GM12878 (cell line): ENCODE data around the gene FHOD3. TPM values are rescaled to one million over a fixed set of nuclear protein-coding genes. Genes with fewer than 3 reads are reported as not detected.

Experiments
- ATAC-seq: fragments of 200-7000 bp; cut with Tn5 transposase; 3 replicates; pipeline ENCODE4 v1.9.1; 2020; ENCODE audit warnings: mild to moderate bottlenecking, moderate library complexity
- BruUV-seq: library from RNA; stranded (reverse); fragments of 400-500 nt; replicated peaks from 2 replicates; lab custom pipeline; 2021; lab: Mats Ljungman, UMichigan
- CTCF ChIA-PET: fragments of 300-600 bp; sonication (Branson Sonifier 250); formaldehyde crosslinking; extraction: SDS; loops from one replicate; lab custom pipeline; 2021; ENCODE audit warnings: inconsistent platforms; lab: Yijun Ruan, JAX
- POLR2A ChIA-PET: fragments of 350-600 bp; formaldehyde crosslinking; extraction: SDS; loops from one replicate; lab custom pipeline; 2021; ENCODE audit warnings: inconsistent platforms; lab: Charles Lee
- RAD21 ChIA-PET: fragments of 300-600 bp; sonication (Branson Sonifier 250); formaldehyde crosslinking; loops from one replicate; lab custom pipeline; 2023; ENCODE audit warnings: antibody characterized with exemption; ENCODE audit not compliant: unreplicated experiment; lab: Charles Lee
- SMC1A ChIA-PET: fragments of 300-600 bp; sonication (Branson Sonifier 250); formaldehyde crosslinking; loops from one replicate; lab custom pipeline; 2023; ENCODE audit not compliant: unreplicated experiment, uncharacterized antibody; lab: Charles Lee
- DNase-seq: peaks from one replicate; pipeline ENCODE4 v3.0.0-alpha.2; 2011; ENCODE audit warnings: low read depth, low spot score
- FAIRE-seq: peaks from 3 replicates; lab custom pipeline; 2011; peaks lifted over from hg19 to GRCh38; lab: Jason Lieb, UNC
- H2AFZ ChIP-seq: 2 replicates; pipeline ENCODE4 v1.6.0; 2011; ENCODE audit warnings: low read depth, low read length, control low read depth; ENCODE audit not compliant: control insufficient read depth
- H3K27ac ChIP-seq: 2 replicates; pipeline ENCODE4 v1.5.1; 2011; ENCODE audit warnings: control low read depth; ENCODE audit not compliant: control insufficient read depth, insufficient read depth
- H3K27me3 ChIP-seq, 2 experiments: replicated peaks in 1 of 2; 2 replicates each; pipeline versions ENCODE4 v1.6.0 to v1.6.1; 2011; ENCODE audit warnings: low read length in 1 of 2; ENCODE audit not compliant: control insufficient read depth in 2 of 2, insufficient read depth in 2 of 2
- H3K36me3 ChIP-seq, 2 experiments: 2 replicates each; pipeline ENCODE4 v1.5.1; 2011; ENCODE audit warnings: low read length in 1 of 2; ENCODE audit not compliant: control insufficient read depth in 2 of 2, insufficient read depth in 2 of 2
- H3K4me1 ChIP-seq: 2 replicates; pipeline ENCODE4 v1.6.1; 2011; ENCODE audit warnings: mild to moderate bottlenecking, low read length, moderate library complexity, mixed read lengths; ENCODE audit not compliant: control insufficient read depth, insufficient read depth
- H3K4me2 ChIP-seq: 2 replicates; pipeline ENCODE4 v1.6.0; 2011; ENCODE audit warnings: control low read depth; ENCODE audit not compliant: control insufficient read depth, insufficient read depth
- H3K4me3 ChIP-seq: fragments of 200-600 bp; sonication (generic); 2 replicates; pipeline ENCODE4 v1.5.1; 2016
- H3K79me2 ChIP-seq: 2 replicates; pipeline ENCODE4 v1.6.0; 2011; ENCODE audit warnings: low read length; ENCODE audit not compliant: control insufficient read depth, insufficient read depth
- H3K9ac ChIP-seq: 2 replicates; pipeline ENCODE4 v1.8.0; 2011; ENCODE audit warnings: low read length, control low read depth, mixed read lengths; ENCODE audit not compliant: control insufficient read depth, insufficient read depth
- H3K9me3 ChIP-seq: replicated peaks from 3 replicates; pipeline ENCODE4 v1.5.1; 2011; ENCODE audit warnings: mild to moderate bottlenecking, low read length; ENCODE audit not compliant: control insufficient read depth, insufficient read depth
- H4K20me1 ChIP-seq: 2 replicates; pipeline ENCODE4 v1.6.0; 2011; ENCODE audit not compliant: control insufficient read depth, insufficient read depth
- JUND ChIP-seq: IDR thresholded peaks from 2 replicates; pipeline ENCODE4 v1.6.1; 2012; ENCODE audit warnings: low read depth, mild to moderate bottlenecking, low read length, improper control_type of control experiment, moderate library complexity
- MTA3 ChIP-seq: IDR thresholded peaks from 2 replicates; pipeline ENCODE4 v1.6.1; 2012; ENCODE audit warnings: low read length, inconsistent platforms, borderline replicate concordance
- MXI1 ChIP-seq: fragments of 150-350 bp; IDR thresholded peaks from 2 replicates; pipeline ENCODE4 v1.6.1; 2011; ENCODE audit warnings: low read depth, mild to moderate bottlenecking, inconsistent platforms, low read length, improper control_type of control experiment
- PRDM15 ChIP-seq: fragments of 450-650 bp; formaldehyde crosslinking; IDR thresholded peaks from 2 replicates; pipeline ENCODE4 v1.4.0; 2020; ENCODE audit warnings: mild to moderate bottlenecking, moderate library complexity
- STAT1 ChIP-seq: fragments of 450-650 bp; conservative IDR thresholded peaks from 2 replicates; pipeline ENCODE4 v1.6.1; 2014; ENCODE audit warnings: antibody characterized with exemption, mild to moderate bottlenecking
- ZNF622 ChIP-seq: fragments of 450-650 bp; IDR thresholded peaks from 2 replicates; pipeline ENCODE4 v1.6.1; 2017; ENCODE audit warnings: mild to moderate bottlenecking, inconsistent platforms
- WGBS: methylation state at CpG from one replicate; pipeline ENCODE4 v1.1.6; 2016; ENCODE audit warnings: low lambda C conversion rate; ENCODE audit not compliant: insufficient replicate concordance, insufficient coverage; ENCODE audit errors: missing lambda C conversion rate; 5-methylcytosine and 5-hydroxymethylcytosine counted together
- in situ Hi-C: fragments of 300-500 bp; cut with MboI; formaldehyde crosslinking; loops from 9 replicates; pipeline ENCODE4 v1.14.3; 2018; ENCODE audit warnings: mixed read lengths
- intact Hi-C: fragments of 100-400 bp; cut with micrococcal nuclease; formaldehyde crosslinking; loops from one replicate; pipeline ENCODE4 v1.14.2; 2022; ENCODE audit not compliant: unreplicated experiment
- polyA plus RNA-seq, 11 experiments: library from polyadenylated mRNA; depleted of rRNA in 4 of 11; unstranded in 6 of 11; stranded (reverse) in 5 of 11; fragments of >200 nt; fragmentation: Nextera tagmentation in 4 of 11; fragmentation: Illumina TruSeq in 1 of 11; extraction: Ambion mirVana in 4 of 11; extraction: Trizol in 1 of 11; gene quantifications; 1 replicate in 1 of 11; 2 replicates in 10 of 11; pipeline versions ENCODE4 v1.2.1 to v1.2.3, GENCODE V29; 2011 to 2016; ENCODE audit warnings: inconsistent platforms in 2 of 11, missing spikeins in 2 of 11, low read depth in 1 of 11
- total RNA-seq, 4 experiments: library from RNA; depleted of rRNA in 3 of 4; stranded (reverse); fragments of >200 nt in 3 of 4; fragmentation: Illumina TruSeq in 1 of 4; extraction: Trizol in 1 of 4; gene quantifications; 2 replicates each; pipeline versions ENCODE4 v1.2.1 to v1.2.3, GENCODE V29; 2013 to 2021

FHOD3 gene
- total and polyA plus RNA-seq, 10 of the 15 experiments (the other 5 are each of a cell fraction or from before 2014, with no cell fraction given) = 0.77 to 26.7 (median 10.4) TPM

GRCh38 chr18:36281936-36282335 is 15.6 kb upstream of the FHOD3 start:
- TF ChIP-seq MTA3 = no peak
- TF ChIP-seq PRDM15 (CRISPR knock-in tag) = no peak
- no peak for TF ChIP-seq MXI1
- TF ChIP-seq STAT1 = no peak
- no peak for TF ChIP-seq JUND
- TF ChIP-seq ZNF622 = no peak
- Histone ChIP-seq H3K9ac (no peak overlapping the region), H4K20me1 (no peaks in the 10 kb centered on the region), H3K36me3 (no peaks in the 10 kb centered on the region), H2AFZ (no peak overlapping the region), H3K79me2 (no peaks in the 10 kb centered on the region), H3K27me3 (peaks cover 0 to 2% of the 10 kb centered on the region in 2 experiments; a peak in 1 of 4 replicates), H3K4me3 (no peak overlapping the region), H3K4me1 (no peaks in the 10 kb centered on the region), H3K27ac (no peak overlapping the region), H3K4me2 (no peak overlapping the region), H3K9me3 (no peaks in the 10 kb centered on the region)
- WGBS = 19% methylated on average over 3 of the region's 3 CpGs
- no peak for DNase-seq
- no peak for ATAC-seq
- POLR2A ChIA-PET = interaction anchor here (1.4 kb wide), 1 partner anchor 264 kb away, joined by 6 read pairs; no protein-coding TSS in a partner anchor
- FAIRE-seq = no peak
- SMC1A ChIA-PET = interaction anchor here (0.7 to 10.1 kb wide), 16 partner anchors 9 to 529 kb away, joined by 3 to 167 read pairs (median 4); no protein-coding TSS in a partner anchor
- RAD21 ChIA-PET = interaction anchor here (0.7 to 9.9 kb wide), 7 partner anchors 20 to 525 kb away, joined by 3 to 99 read pairs (median 4); no protein-coding TSS in a partner anchor
- in situ Hi-C loops (loop anchor here (5.0 to 10.0 kb wide), 4 partner anchors 190 to 897 kb away; no protein-coding TSS in a partner anchor), intact Hi-C loops (loop anchor here (5.0 to 10.0 kb wide), 2 partner anchors 523 to 525 kb away; no protein-coding TSS in a partner anchor)
- BruUV-seq = no TSS peak
- CTCF ChIA-PET = interaction anchor here (0.6 to 9.2 kb wide), 15 partner anchors 15 to 527 kb away, joined by 3 to 178 read pairs (median 5); no protein-coding TSS in a partner anchor
